ENCODE measurements around the gene DUSP1.

The DUSP1 gene

GRCh38 chr5:172777881-172778814 is 7.2 kb upstream of the DUSP1 start:
- no peak for DNase-seq (ENCODE audit: low read depth)

GRCh38 chr5:172776235-172776594 is 5.2 kb upstream of the DUSP1 start:
- no peak for DNase-seq (ENCODE audit: low read depth)

- no peak for DNase-seq (ENCODE audit: low read depth)
Measured at GRCh38 chr5:172775326-172776234, 4.6 kb upstream of the DUSP1 start.

GRCh38 chr5:172774561-172775315 is 3.7 kb upstream of the DUSP1 start:
- no peak for DNase-seq (ENCODE audit: low read depth)

GRCh38 chr5:172773481-172774469 is 2.8 kb upstream of the DUSP1 start:
- no peak for DNase-seq (ENCODE audit: low read depth)

GRCh38 chr5:172772112-172772906 is 1.3 kb upstream of the DUSP1 start:
- DNase-seq (ENCODE audit: low read depth): peak; percentile 73

GRCh38 chr5:172771439-172772111 is 580 bp upstream of the DUSP1 start:
- no peak for DNase-seq (ENCODE audit: low read depth)

- DNase-seq (ENCODE audit: low read depth): no peak
Measured at GRCh38 chr5:172770374-172770674, 671 bp downstream of the DUSP1 start.

- no peak for DNase-seq (ENCODE audit: low read depth)
Measured at GRCh38 chr5:172769616-172770373, 1.2 kb downstream of the DUSP1 start.

- no peak for DNase-seq (ENCODE audit: low read depth)
Measured at GRCh38 chr5:172769342-172769615, 1.7 kb downstream of the DUSP1 start.

- no peak for DNase-seq (ENCODE audit: low read depth)
Measured at GRCh38 chr5:172768573-172769341, 2.2 kb downstream of the DUSP1 start.

GRCh38 chr5:172768098-172768572 is 2.9 kb downstream of the DUSP1 start:
- no peak for DNase-seq (ENCODE audit: low read depth)

GRCh38 chr5:172766287-172767108 is 4.5 kb downstream of the DUSP1 start:
- no peak for DNase-seq (ENCODE audit: low read depth)

- DNase-seq (ENCODE audit: low read depth): no peak
Measured at GRCh38 chr5:172765766-172766286, 5.2 kb downstream of the DUSP1 start.

- peak; percentile 92 for DNase-seq (ENCODE audit: low read depth)
Measured at GRCh38 chr5:172764861-172765765, 5.9 kb downstream of the DUSP1 start.

- DNase-seq (ENCODE audit: low read depth): no peak
Measured at GRCh38 chr5:172763120-172763464, 7.9 kb downstream of the DUSP1 start.

Data from activated gamma-delta T cell treated with anti-CD3 and anti-CD28 coated beads, Interleukin-2, amount 50 U/mL, for 16 hours (primary cell).